ENCODE results near the gene RBM18.

RBM18 gene

DNA sequence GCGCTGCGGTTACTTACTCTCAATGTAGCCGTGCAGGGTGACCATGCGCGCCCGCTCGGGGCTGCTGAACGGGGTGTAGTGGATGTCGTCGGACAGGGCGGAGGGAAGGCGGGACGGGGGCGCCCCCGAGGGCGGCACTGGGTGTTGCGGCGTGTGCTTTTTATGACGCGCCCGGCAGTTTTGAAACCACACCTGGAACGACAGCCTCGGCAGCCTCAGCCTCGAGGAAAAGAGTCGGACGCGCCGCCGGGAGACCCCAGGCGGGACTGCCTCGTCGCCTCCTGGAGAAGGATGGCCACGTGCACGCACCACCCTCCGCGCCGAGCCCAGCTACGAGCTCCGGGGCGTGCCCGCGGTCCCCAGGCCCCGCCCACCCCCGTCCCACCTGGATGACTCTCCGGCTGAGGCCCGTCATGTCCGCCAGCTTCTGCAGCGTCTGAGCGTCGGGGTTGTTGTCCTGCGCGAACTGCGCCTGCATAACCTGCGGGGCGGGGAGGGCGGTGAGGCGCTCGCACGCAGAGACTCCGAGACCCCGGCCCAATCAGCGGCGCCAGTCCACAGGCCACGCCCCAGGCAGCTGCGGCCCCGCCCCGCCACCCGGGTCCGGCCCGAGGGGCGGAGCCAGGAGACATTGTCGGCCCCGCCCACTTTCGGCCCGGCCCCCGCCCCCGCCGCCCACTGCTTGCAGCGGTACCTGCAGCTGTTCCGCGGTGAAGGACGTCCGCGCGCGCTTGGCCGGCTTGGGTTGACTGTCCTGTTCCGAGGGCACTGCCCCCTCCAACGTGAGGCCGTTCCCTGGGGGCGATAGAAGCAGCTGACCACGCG lies 50.8 kb downstream of the RBM18 start:
- peak overlapping the region; percentile 37 for H3K4me3 ChIP-seq (ENCODE audit: low read depth, low read length)
- TF ChIP-seq, protein P1, sequence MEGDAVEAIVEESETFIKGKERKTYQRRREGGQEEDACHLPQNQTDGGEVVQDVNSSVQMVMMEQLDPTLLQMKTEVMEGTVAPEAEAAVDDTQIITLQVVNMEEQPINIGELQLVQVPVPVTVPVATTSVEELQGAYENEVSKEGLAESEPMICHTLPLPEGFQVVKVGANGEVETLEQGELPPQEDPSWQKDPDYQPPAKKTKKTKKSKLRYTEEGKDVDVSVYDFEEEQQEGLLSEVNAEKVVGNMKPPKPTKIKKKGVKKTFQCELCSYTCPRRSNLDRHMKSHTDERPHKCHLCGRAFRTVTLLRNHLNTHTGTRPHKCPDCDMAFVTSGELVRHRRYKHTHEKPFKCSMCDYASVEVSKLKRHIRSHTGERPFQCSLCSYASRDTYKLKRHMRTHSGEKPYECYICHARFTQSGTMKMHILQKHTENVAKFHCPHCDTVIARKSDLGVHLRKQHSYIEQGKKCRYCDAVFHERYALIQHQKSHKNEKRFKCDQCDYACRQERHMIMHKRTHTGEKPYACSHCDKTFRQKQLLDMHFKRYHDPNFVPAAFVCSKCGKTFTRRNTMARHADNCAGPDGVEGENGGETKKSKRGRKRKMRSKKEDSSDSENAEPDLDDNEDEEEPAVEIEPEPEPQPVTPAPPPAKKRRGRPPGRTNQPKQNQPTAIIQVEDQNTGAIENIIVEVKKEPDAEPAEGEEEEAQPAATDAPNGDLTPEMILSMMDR (IDR thresholded peaks at IDR 0.05; ENCODE audit: low read depth, low read length), result no peak

DNA sequence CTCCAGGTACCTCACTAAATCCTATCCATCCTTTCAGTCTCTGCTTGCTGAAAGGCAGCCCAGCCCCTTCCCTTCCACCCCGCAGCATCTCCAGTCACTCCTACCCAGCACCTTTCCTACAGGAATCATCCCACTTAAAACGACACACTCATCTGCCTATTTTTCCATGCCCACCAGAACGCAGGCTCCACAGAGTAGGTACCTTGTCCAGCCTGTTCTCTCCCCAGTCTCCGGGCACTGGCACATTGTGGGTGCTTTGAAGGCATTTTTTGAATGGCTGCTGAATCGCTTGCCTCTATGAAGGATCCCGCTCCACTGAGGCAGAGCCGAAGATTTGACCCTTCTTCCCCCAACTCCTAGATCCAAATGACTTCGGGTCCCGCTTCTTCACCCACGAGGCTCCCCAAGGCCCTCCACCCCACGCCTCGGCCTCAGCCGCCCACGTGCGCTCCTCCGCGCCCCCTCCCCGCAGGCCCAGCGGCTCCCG lies 51.5 kb downstream of the RBM18 start:
- H3K4me3 ChIP-seq (ENCODE audit: low read depth, low read length), result no peak overlapping the region
- TF ChIP-seq, protein P1 (IDR thresholded peaks at IDR 0.05; ENCODE audit: low read depth, low read length), result no peak

DNA sequence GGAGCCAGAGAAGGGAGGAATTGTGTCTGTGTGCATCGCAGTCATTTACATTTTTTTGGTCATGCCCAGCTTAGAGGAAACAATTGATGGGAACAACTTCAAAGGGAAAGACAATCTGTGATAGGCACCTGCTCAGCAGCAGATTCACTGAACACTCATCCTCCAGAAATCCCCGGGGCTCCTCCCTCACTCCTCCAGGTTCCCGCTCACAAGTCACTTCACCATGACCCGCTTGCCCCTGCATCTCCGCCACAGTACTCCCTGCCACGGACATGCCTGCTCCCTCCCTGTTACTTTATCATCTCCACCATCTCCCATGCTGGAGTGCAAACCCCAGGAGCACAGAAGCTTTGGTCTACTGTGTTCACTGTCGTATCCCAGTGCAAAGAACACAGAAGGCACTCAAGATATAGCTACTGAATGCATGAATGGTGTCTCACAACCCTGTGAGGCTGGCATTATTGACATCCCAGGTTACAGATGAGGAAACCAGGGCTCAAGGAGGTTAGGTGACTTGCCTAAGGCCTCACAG lies 52.1 kb downstream of the RBM18 start:
- TF ChIP-seq, protein P1 (IDR thresholded peaks at IDR 0.05; ENCODE audit: low read depth, low read length), result no peak
- no peak overlapping the region for H3K4me3 ChIP-seq (ENCODE audit: low read depth, low read length)

DNA sequence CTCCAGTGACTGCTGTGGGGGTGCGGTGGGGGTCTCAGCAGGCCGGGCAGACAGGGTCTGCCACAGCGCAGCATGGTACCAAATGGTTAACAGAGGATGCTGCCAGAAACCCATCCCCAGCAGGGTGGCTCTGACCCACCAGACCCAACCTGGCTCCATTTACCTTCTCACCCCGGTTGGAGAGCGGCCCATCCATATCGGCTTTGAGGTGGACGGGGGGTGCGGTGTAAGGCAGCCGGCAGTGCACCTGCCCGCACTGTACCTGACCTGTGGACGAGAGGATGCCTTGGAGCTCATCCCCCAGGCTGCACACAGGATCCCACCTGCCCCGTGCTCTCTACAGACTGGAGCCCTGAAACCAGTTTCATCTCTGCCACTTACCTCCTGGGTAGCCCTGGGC lies 55.2 kb downstream of the RBM18 start:
- TF ChIP-seq, protein P1 (IDR thresholded peaks at IDR 0.05; ENCODE audit: low read depth, low read length), result no peak
- H3K4me3 ChIP-seq (ENCODE audit: low read depth, low read length), result no peak overlapping the region

DNA sequence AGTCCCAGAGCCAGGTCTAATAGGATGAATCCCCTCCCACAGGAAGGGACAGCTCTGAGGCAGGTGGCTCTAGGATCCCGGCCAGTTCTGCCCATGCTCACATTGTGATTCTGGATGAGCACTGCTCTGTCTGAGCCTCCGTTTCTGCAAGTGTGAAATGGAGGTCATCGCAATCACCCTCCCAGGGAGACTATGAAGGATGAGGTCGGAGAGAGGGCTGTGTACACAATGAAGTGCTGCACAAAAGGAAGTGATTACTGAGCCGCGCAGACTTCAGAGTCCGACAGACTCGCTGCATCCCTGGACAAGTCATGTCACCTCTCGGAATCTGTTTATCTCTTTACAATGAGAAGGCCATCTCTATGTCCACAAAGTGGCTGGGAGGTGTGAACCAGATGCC lies 57.5 kb downstream of the RBM18 start:
- no peak overlapping the region for H3K4me3 ChIP-seq (ENCODE audit: low read depth, low read length)
- TF ChIP-seq, protein P1 (IDR thresholded peaks at IDR 0.05; ENCODE audit: low read depth, low read length), result no peak

DNA sequence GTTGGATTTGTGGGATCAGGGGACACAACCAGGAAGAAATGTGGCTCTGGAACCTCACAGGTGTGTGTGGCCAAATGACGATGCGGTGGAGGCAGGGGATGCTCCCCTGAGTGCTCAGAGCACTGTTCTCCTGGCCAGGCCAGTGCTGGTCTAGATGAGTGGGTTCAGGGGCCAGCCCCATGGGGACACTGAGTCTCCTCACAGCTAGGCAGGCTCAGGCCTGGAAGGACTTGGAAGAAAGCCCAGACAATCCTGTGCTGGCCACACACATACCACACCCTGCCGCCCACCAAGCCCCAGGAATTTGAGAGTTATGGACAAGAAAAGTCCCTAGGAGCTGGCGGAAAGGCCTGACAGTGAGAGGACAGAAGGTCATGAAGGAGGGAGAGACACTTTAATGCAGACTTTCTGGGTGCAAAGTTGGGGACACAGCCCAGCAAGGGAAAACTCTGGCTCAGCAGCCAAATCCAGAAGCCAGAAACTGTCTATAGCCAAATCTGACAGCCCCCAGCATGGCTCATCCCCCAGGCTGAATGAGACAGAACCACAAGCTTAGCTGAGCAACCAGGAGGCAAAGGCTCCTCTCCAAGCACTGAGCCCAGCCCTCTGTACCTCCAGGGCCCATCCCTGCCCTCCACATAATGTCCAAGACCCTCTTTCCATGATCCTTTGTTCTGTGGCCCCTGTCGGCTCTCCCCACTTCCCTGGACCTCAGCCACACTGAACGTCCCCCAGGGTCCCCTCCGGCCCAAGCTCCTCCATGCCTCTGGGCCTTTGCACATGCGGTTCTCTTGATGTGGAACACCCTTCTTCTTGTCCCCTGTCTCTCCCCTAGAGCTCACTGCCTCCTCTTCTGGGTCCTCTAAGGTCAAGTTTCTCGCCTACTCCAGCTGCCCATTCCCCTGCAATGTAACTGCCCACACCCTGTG lies 58.3 kb downstream of the RBM18 start:
- H3K4me3 ChIP-seq (ENCODE audit: low read depth, low read length), result no peak overlapping the region
- TF ChIP-seq, protein P1 (IDR thresholded peaks at IDR 0.05; ENCODE audit: low read depth, low read length), result no peak
